Ishikawa (cell line): ENCODE measurements around the gene NFATC4.

ENCODE experiments used
- CEBPB ChIP-seq: IDR thresholded peaks from 2 replicates; pipeline ENCODE4 v1.6.1; 2012
- CREB1 ChIP-seq: IDR thresholded peaks from 2 replicates; pipeline ENCODE4 v1.6.1; 2012; ENCODE audit warnings: low read depth
- EGR1 ChIP-seq: IDR thresholded peaks from 2 replicates; pipeline ENCODE4 v1.6.1; 2012
- EP300 ChIP-seq: IDR thresholded peaks from 2 replicates; pipeline ENCODE4 v1.6.1; 2012; ENCODE audit warnings: borderline replicate concordance
- FOXM1 ChIP-seq: IDR thresholded peaks from 2 replicates; pipeline ENCODE4 v1.6.1; 2012; ENCODE audit warnings: low read depth, borderline replicate concordance
- NFIC ChIP-seq: IDR thresholded peaks from 2 replicates; pipeline ENCODE4 v1.6.1; 2012
- RAD21 ChIP-seq: IDR thresholded peaks from 2 replicates; pipeline ENCODE4 v1.6.1; 2012; ENCODE audit warnings: low read depth
- TAF1 ChIP-seq: IDR thresholded peaks from 2 replicates; pipeline ENCODE4 v1.6.1; 2012; ENCODE audit warnings: low read depth, mild to moderate bottlenecking
- TCF12 ChIP-seq: IDR thresholded peaks from 2 replicates; pipeline ENCODE4 v1.6.1; 2012; ENCODE audit warnings: low read depth
- TEAD4 ChIP-seq: IDR thresholded peaks from 2 replicates; pipeline ENCODE4 v1.6.1; 2012
- USF1 ChIP-seq: IDR thresholded peaks from 2 replicates; pipeline ENCODE4 v1.6.1; 2012
- YY1 ChIP-seq: IDR thresholded peaks from 2 replicates; pipeline ENCODE4 v1.6.1; 2012; ENCODE audit warnings: low read depth
- ZBTB7A ChIP-seq: IDR thresholded peaks from 2 replicates; pipeline ENCODE4 v1.6.1; 2012; ENCODE audit warnings: low read depth
- TF ChIP-seq, protein P1 (sequence below): IDR thresholded peaks from 2 replicates; pipeline ENCODE4 v1.6.1; 2012
- TF ChIP-seq, protein P2 (sequence below): IDR thresholded peaks from 2 replicates; pipeline ENCODE4 v1.6.1; 2012; ENCODE audit warnings: low read depth, mild to moderate bottlenecking

The NFATC4 gene

GRCh38 chr14:24369463-24369862 is 1.5 kb downstream of the NFATC4 start:
- TF ChIP-seq USF1 (no peak), CEBPB (no peak), TAF1 (no peak), FOXM1 (no peak), YY1 (no peak), RAD21 (no peak), EGR1 (no peak), NFIC (no peak), CREB1 (no peak), TEAD4 (no peak)
- TF ChIP-seq, protein P1, sequence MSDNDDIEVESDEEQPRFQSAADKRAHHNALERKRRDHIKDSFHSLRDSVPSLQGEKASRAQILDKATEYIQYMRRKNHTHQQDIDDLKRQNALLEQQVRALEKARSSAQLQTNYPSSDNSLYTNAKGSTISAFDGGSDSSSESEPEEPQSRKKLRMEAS, result no peak
- TF ChIP-seq, protein P2, sequence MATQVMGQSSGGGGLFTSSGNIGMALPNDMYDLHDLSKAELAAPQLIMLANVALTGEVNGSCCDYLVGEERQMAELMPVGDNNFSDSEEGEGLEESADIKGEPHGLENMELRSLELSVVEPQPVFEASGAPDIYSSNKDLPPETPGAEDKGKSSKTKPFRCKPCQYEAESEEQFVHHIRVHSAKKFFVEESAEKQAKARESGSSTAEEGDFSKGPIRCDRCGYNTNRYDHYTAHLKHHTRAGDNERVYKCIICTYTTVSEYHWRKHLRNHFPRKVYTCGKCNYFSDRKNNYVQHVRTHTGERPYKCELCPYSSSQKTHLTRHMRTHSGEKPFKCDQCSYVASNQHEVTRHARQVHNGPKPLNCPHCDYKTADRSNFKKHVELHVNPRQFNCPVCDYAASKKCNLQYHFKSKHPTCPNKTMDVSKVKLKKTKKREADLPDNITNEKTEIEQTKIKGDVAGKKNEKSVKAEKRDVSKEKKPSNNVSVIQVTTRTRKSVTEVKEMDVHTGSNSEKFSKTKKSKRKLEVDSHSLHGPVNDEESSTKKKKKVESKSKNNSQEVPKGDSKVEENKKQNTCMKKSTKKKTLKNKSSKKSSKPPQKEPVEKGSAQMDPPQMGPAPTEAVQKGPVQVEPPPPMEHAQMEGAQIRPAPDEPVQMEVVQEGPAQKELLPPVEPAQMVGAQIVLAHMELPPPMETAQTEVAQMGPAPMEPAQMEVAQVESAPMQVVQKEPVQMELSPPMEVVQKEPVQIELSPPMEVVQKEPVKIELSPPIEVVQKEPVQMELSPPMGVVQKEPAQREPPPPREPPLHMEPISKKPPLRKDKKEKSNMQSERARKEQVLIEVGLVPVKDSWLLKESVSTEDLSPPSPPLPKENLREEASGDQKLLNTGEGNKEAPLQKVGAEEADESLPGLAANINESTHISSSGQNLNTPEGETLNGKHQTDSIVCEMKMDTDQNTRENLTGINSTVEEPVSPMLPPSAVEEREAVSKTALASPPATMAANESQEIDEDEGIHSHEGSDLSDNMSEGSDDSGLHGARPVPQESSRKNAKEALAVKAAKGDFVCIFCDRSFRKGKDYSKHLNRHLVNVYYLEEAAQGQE, result no peak

- TF ChIP-seq RAD21 (no peak), EP300 (no peak), TAF1 (no peak)
Measured at GRCh38 chr14:24369907-24370687, 2.1 kb downstream of the NFATC4 start.

DNA sequence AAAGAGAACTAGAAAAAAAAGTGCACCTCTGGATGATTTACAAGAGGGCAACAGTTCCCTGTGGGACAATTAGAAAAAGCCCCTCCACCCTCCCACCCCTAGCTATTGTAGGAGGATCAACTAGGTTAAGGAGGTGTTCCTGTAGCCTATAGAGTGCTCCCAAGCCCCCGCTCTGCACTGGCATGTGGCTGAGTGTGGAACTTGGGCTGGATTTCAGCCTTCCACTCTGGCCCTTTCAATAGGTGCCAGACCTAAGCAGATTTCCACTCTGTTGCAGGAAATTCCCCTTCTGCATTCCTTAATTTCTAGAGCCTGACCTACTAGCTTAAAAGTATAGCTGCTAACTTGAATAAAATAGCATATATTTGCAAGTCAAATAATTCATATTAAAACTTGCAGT is 2.8 kb downstream of the NFATC4 start:
- TF ChIP-seq TCF12 (no peak), CREB1 (no peak), EGR1 (no peak), YY1 (no peak), TAF1 (no peak), ZBTB7A (no peak), CEBPB (no peak), USF1 (no peak), TEAD4 (no peak), RAD21 (no peak), EP300 (no peak)
- TF ChIP-seq, protein P2, result no peak
- TF ChIP-seq, protein P1, result no peak

DNA sequence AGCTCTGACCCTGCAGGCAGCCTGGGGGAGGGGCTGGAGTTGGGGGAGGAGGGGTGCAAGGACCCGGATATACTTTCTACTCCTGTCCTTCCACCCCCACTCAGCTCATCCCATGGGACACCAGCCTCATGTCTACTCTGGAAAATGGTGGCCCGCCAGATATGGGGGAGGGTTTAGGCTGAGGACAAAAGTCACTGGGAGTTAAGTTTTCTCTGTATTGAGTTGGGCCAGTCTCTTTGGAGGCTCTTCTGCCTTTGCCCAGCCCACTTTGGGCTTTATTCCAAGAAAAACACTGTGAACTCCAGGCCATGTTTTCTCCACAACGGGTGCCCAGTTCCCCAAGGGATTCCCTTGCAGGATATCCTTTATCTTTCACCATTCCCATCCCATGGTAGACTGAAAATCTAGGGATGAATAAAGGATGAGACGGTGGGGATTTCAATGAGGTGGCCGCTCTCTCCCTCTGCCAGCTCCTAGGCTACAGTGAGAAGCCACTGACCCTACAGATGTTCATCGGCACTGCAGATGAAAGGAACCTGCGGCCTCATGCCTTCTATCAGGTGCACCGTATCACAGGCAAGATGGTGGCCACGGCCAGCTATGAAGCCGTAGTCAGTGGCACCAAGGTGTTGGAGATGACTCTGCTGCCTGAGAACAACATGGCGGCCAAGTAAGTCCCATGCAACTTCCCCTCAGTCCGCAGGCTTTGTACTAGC is 4.9 kb downstream of the NFATC4 start:
- TF ChIP-seq YY1, result no peak
- TF ChIP-seq TAF1, result no peak
- TF ChIP-seq CREB1, result no peak
- TF ChIP-seq, protein P2, result no peak
- TF ChIP-seq, protein P1, result no peak
- no peak for TF ChIP-seq EP300
- TF ChIP-seq FOXM1, result no peak
- TF ChIP-seq TEAD4, result no peak
- TF ChIP-seq NFIC, result no peak
- no peak for TF ChIP-seq TCF12
- TF ChIP-seq USF1, result no peak
